ENCODE measurements around the gene BCR.

BCR gene

DNA sequence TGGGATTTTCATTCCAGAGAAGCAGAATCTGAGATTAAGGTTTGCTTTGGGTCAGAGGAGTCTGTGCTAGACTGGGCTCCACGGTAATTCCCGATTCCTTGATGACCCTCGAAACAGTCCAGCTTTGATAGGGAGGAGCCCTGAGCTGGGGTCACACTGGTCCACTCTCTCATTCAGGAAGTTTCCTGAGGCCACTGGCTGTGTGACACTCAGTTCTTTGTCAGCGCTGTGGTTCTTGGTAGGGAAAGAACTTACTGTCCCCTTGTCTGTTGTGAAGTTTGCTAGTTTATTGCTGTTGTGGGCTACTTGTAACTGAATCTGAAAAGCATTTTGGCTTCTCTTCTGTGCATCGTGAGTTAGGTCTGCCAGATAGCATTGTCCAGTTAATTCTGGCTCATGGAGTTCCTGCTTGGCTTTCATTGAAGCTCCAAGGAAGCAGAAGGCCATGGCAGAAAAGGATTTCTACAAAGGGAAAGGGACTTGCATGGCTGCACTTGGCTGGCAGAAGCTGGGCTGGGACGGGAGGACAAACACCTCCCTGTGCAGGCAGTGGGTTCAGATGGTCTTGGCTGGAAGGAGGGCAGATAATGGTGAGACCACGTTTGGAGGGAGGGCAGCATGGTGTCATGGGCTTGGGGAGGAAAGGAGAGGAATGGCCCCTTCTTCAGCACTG, 23.3 kb downstream of the BCR start:
- DNase-seq (ENCODE audit: low read depth): no peak
- TF ChIP-seq, protein P1, sequence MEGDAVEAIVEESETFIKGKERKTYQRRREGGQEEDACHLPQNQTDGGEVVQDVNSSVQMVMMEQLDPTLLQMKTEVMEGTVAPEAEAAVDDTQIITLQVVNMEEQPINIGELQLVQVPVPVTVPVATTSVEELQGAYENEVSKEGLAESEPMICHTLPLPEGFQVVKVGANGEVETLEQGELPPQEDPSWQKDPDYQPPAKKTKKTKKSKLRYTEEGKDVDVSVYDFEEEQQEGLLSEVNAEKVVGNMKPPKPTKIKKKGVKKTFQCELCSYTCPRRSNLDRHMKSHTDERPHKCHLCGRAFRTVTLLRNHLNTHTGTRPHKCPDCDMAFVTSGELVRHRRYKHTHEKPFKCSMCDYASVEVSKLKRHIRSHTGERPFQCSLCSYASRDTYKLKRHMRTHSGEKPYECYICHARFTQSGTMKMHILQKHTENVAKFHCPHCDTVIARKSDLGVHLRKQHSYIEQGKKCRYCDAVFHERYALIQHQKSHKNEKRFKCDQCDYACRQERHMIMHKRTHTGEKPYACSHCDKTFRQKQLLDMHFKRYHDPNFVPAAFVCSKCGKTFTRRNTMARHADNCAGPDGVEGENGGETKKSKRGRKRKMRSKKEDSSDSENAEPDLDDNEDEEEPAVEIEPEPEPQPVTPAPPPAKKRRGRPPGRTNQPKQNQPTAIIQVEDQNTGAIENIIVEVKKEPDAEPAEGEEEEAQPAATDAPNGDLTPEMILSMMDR (IDR thresholded peaks at IDR 0.05; ENCODE audit: control insufficient read depth, insufficient read depth, low read depth, low read length, missing control alignments): no peak
- no peak overlapping the region for H3K4me3 ChIP-seq (ENCODE audit: control insufficient read depth, low read depth, low read length)

DNA sequence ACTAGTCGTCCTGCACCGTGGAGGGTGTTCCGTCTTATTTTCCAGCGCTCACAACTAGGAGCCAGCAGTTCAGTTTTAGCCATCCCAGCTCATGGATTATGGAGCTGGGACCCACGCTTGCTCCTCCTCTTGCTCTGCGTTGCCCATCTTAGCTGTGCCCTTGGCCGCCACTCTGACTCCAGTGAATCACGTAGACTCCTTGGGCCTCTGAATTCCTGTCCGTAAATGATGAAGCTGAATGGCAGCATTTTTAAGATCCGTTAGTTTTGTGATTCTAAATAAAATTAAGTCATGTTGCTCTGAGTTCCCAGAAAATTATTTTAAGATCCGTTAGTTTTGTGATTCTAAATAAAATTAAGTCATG, 23.8 kb downstream of the BCR start:
- H3K4me3 ChIP-seq (ENCODE audit: control insufficient read depth, low read depth, low read length): no peak overlapping the region
- TF ChIP-seq, protein P1 (IDR thresholded peaks at IDR 0.05; ENCODE audit: control insufficient read depth, insufficient read depth, low read depth, low read length, missing control alignments): no peak
- DNase-seq (ENCODE audit: low read depth): no peak

DNA sequence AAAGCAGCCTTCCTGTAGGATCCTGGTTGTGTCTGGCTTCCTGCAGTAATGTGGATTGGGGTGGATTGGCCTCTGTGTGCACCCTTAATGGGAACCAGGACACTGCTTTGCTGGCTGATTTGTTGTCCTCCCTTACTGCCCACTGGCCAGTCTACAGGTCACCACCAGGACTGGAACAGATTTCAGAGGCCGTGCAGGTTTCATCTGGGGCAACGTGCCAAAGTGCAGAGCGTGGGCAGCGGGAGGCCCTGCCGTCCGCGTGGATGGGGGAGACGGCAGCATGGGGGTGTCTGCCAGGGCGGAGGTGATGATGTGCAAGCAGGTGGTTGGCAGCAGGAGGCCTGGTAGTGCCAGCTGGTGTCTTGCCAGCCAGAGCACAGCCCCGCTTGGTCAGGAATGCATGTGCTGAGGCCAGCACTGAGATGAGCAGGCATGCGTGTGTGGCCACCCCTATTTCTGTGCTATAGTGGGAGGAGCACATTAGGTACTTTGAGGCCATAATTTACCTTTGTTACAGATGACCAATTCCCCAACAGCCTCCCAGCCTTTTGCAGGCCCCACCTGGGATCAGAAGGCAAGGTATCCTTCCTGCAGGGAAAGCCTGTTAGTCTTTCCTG, 24.3 kb downstream of the BCR start:
- H3K4me3 ChIP-seq (ENCODE audit: control insufficient read depth, low read depth, low read length): no peak overlapping the region
- TF ChIP-seq, protein P1 (IDR thresholded peaks at IDR 0.05; ENCODE audit: control insufficient read depth, insufficient read depth, low read depth, low read length, missing control alignments): no peak
- no peak for DNase-seq (ENCODE audit: low read depth)

DNA sequence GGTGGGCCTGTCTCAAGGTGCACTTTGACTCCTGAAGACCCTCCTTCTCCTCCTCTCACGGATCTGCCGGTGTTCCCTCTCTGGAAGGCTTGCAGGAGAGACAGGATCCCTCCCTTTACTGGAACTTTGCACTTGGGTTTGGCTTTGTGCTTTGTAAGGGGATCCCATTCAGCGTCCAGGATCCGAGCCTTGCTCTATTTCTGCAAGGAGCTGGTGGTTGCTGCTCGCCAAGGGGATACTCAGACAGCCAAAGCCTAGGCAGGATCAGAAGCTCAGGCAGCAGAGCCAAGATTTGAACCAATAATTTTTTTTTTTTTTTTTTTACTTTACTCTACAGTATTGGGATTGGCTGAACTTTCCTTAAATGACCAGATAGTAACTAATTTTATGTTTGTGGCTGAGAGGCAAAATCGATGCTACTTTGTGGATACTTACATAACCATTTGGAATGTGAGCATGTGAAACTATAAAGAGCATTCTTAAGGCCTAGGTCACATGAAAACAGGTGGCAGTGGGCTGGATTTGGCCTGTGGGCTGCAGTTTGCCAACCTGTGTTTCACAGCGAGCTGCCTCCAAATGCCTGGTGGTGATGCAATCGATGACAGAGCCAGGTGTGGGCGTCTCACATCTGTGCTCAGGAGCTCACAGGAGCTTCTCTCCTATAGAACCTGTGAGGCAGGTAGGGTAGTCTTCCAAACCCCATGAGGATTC, 25.2 kb downstream of the BCR start:
- H3K4me3 ChIP-seq (ENCODE audit: control insufficient read depth, low read depth, low read length): no peak overlapping the region
- TF ChIP-seq, protein P1 (IDR thresholded peaks at IDR 0.05; ENCODE audit: control insufficient read depth, insufficient read depth, low read depth, low read length, missing control alignments): no peak
- DNase-seq (ENCODE audit: low read depth): no peak

DNA sequence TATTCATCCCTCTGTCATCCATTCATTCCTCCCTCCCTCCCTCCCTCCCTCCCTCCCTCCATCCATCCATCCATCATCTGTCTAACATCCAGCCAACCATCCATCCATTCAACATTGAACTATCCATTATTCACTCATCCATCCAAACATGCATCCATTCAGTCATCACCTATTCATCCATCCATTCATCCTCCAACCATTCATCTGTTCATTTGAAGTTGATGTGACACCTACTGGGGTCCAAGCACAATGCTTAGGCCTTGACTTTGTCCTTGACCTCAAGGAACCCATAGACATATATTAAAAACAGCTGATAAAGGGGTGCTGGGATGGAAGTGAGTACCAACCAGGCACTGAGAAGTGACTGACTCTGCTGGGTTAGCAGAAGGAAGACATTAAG, 26.6 kb downstream of the BCR start:
- TF ChIP-seq, protein P1 (IDR thresholded peaks at IDR 0.05; ENCODE audit: control insufficient read depth, insufficient read depth, low read depth, low read length, missing control alignments): no peak
- DNase-seq (ENCODE audit: low read depth): no peak
- no peak overlapping the region for H3K4me3 ChIP-seq (ENCODE audit: control insufficient read depth, low read depth, low read length)

DNA sequence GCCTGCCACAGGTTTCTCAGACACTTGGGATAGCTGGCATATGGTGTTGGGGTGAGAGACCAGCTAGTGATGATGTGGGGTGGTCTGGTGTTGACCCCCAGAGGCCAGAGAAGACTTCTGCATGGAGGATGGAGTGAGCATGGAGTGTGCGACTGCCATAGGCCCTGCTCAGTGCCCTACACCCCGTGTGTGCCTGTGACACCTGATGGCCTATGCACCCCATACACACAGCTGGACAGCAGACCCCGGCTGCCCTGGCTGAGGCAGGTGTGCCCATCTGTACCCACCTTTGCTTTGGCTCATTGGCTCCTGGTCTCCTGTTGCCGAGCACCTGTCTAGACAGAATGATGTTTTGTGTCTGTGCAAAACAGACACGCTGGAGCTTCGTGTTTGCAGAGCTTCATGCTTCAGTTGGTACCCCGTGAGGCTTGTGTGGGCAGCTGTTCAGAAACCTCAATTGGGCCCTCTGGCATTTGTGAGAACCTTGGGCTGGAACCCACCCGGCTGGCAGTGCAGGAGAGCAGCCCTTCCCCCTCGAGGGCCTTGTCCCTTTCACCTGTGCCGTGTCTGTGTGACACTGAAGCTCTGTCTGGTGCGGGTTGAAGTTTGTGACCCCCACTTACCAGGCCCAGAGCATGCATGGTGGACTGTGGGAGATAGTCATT, 27.6 kb downstream of the BCR start:
- no peak overlapping the region for H3K4me3 ChIP-seq (ENCODE audit: control insufficient read depth, low read depth, low read length)
- no peak for DNase-seq (ENCODE audit: low read depth)

More for the DNA sequence above, 27.6 kb downstream of the BCR start:
- TF ChIP-seq, protein P1 (IDR thresholded peaks at IDR 0.05; ENCODE audit: control insufficient read depth, insufficient read depth, low read depth, low read length, missing control alignments): no peak

Data from AG09309 (cell line).